HepG2 (cell line): ENCODE data around the gene ABTB2. TPM values are rescaled to one million over a fixed set of nuclear protein-coding genes. Genes with fewer than 3 reads are reported as not detected.

Experiments
- ATAC-seq: fragments of 200-7000 bp; cut with Tn5 transposase; 3 replicates; pipeline ENCODE4 v1.9.1; 2020; ENCODE audit warnings: mild to moderate bottlenecking, moderate library complexity
- BruUV-seq: library from RNA; stranded (reverse); fragments of 400-500 nt; replicated peaks from 2 replicates; lab custom pipeline; 2021; lab: Mats Ljungman, UMichigan
- CTCF ChIA-PET: fragments of 300-600 bp; formaldehyde crosslinking; extraction: SDS; loops from one replicate; lab custom pipeline; 2021; ENCODE audit warnings: low total read pairs, inconsistent platforms, low intra/inter-chr PET ratio; lab: Yijun Ruan, JAX
- POLR2A ChIA-PET: fragments of 350-600 bp; sonication (Branson Sonifier 250); formaldehyde crosslinking; loops from one replicate; lab custom pipeline; 2020; ENCODE audit warnings: antibody characterized with exemption, inconsistent platforms; lab: Yijun Ruan, JAX
- DNase-seq: peaks from one replicate; pipeline ENCODE4 v3.0.0-alpha.2; 2015; ENCODE audit warnings: low spot score
- FAIRE-seq: peaks from 3 replicates; lab custom pipeline; 2011; peaks lifted over from hg19 to GRCh38; lab: Jason Lieb, UNC
- H2AFZ ChIP-seq: one replicate; pipeline ENCODE4 v1.6.1; 2011; ENCODE audit warnings: low read length, inconsistent platforms
- H3K27ac ChIP-seq: fragments of 300-600 bp; 3 replicates; pipeline ENCODE4 v1.8.0; 2011; ENCODE audit warnings: mixed run types, mild to moderate bottlenecking, mixed read lengths, low read length, inconsistent platforms; ENCODE audit not compliant: insufficient read depth; ENCODE audit errors: extremely low read length
- H3K27me3 ChIP-seq, 2 experiments: fragments of 200-600 bp in 1 of 2; 2 replicates in 1 of 2; 3 replicates in 1 of 2; pipeline versions ENCODE4 v1.6.0 to v1.8.0; 2011; ENCODE audit warnings: low read length in 2 of 2, mild to moderate bottlenecking in 2 of 2, moderate library complexity in 2 of 2, inconsistent platforms in 1 of 2; ENCODE audit not compliant: insufficient read depth in 2 of 2, control insufficient read depth in 1 of 2
- H3K36me3 ChIP-seq, 2 experiments: fragments of 200-600 bp in 1 of 2; replicated peaks in 1 of 2; 2 replicates in 1 of 2; 3 replicates in 1 of 2; pipeline versions ENCODE4 v1.5.1 to v1.8.0; 2011; ENCODE audit warnings: low read length in 2 of 2, inconsistent platforms in 1 of 2; ENCODE audit not compliant: insufficient read depth in 2 of 2, control insufficient read depth in 1 of 2
- H3K4me1 ChIP-seq: 2 replicates; pipeline ENCODE4 v1.5.1; 2012; ENCODE audit warnings: low read length, inconsistent platforms; ENCODE audit not compliant: insufficient read depth
- H3K4me2 ChIP-seq: 2 replicates; pipeline ENCODE4 v1.6.0; 2011; ENCODE audit warnings: low read depth, low read length, inconsistent platforms
- H3K4me3 ChIP-seq, 3 experiments: fragments of 200-600 bp in 1 of 3; sonication (generic), shearing (Covaris generic) in 1 of 3; replicated peaks in 1 of 3; 2 replicates each; pipeline ENCODE4 v1.5.1; 2011 to 2016; ENCODE audit warnings: low read length in 3 of 3, inconsistent platforms in 2 of 3, low read depth in 2 of 3, mild to moderate bottlenecking in 2 of 3, control low read depth in 1 of 3, mixed read lengths in 1 of 3; ENCODE audit not compliant: insufficient read depth in 1 of 3
- H3K79me2 ChIP-seq: one replicate; pipeline ENCODE4 v1.6.1; 2011; ENCODE audit warnings: low read length, inconsistent platforms; ENCODE audit not compliant: insufficient read depth
- H3K9ac ChIP-seq: 2 replicates; pipeline ENCODE4 v1.6.0; 2011; ENCODE audit warnings: mild to moderate bottlenecking, low read depth, low read length, inconsistent platforms; ENCODE audit not compliant: insufficient read depth
- H3K9me3 ChIP-seq: 2 replicates; pipeline ENCODE4 v1.5.1; 2012; ENCODE audit warnings: mild to moderate bottlenecking, low read length
- H4K20me1 ChIP-seq: 2 replicates; pipeline ENCODE4 v1.6.0; 2011; ENCODE audit warnings: inconsistent platforms, mild to moderate bottlenecking, low read length, moderate library complexity; ENCODE audit not compliant: insufficient read depth
- ATF3 ChIP-seq: sonication (generic); formaldehyde crosslinking; IDR thresholded peaks from 2 replicates; pipeline ENCODE4 v1.4.0; 2020; ENCODE audit warnings: missing genetic modification reagents
- DMTF1 ChIP-seq: sonication (generic); formaldehyde crosslinking; IDR thresholded peaks from 2 replicates; pipeline ENCODE4 v1.4.0; 2020; ENCODE audit warnings: mild to moderate bottlenecking, missing genetic modification reagents
- HOXA3 ChIP-seq: sonication (generic); formaldehyde crosslinking; IDR thresholded peaks from 2 replicates; pipeline ENCODE4 v1.5.0; 2020; ENCODE audit warnings: missing genetic modification reagents
- MAF1 ChIP-seq: sonication (generic); formaldehyde crosslinking; IDR thresholded peaks from 2 replicates; pipeline ENCODE4 v1.5.0; 2020; ENCODE audit warnings: missing genetic modification reagents, borderline replicate concordance
- MBD4 ChIP-seq: IDR thresholded peaks from 2 replicates; pipeline ENCODE4 v1.6.1; 2012; ENCODE audit warnings: low read length, inconsistent platforms, borderline replicate concordance
- MIXL1 ChIP-seq: IDR thresholded peaks from 2 replicates; pipeline ENCODE4 v1.6.1; 2016
- MTA1 ChIP-seq: sonication (generic); formaldehyde crosslinking; IDR thresholded peaks from 2 replicates; pipeline ENCODE4 v1.4.0; 2020; ENCODE audit warnings: missing genetic modification reagents, mild to moderate bottlenecking, borderline replicate concordance
- NPAS2 ChIP-seq: sonication (generic); formaldehyde crosslinking; IDR thresholded peaks from 2 replicates; pipeline ENCODE4 v1.8.0; 2022; ENCODE audit warnings: mild to moderate bottlenecking, missing genetic modification reagents, borderline replicate concordance
- PREB ChIP-seq: sonication (generic); formaldehyde crosslinking; IDR thresholded peaks from 2 replicates; pipeline ENCODE4 v1.4.0; 2020; ENCODE audit warnings: missing genetic modification reagents
- STAT5B ChIP-seq: sonication (generic); formaldehyde crosslinking; IDR thresholded peaks from 2 replicates; pipeline ENCODE4 v1.4.0; 2020; ENCODE audit warnings: missing genetic modification reagents
- TAF1 ChIP-seq: sonication (generic); formaldehyde crosslinking; IDR thresholded peaks from 2 replicates; pipeline ENCODE4 v1.4.0; 2020; ENCODE audit warnings: missing genetic modification reagents
- TCF7 ChIP-seq: sonication (generic); IDR thresholded peaks from 2 replicates; pipeline ENCODE4 v1.6.1; 2016; ENCODE audit warnings: antibody characterized with exemption, low read depth
- ZFP41 ChIP-seq: sonication (generic); formaldehyde crosslinking; IDR thresholded peaks from 2 replicates; pipeline ENCODE4 v1.4.0; 2020; ENCODE audit warnings: mild to moderate bottlenecking, missing genetic modification reagents, borderline replicate concordance
- ZFP82 ChIP-seq: sonication (generic); formaldehyde crosslinking; IDR thresholded peaks from 2 replicates; pipeline ENCODE4 v1.5.1; 2020; ENCODE audit warnings: mild to moderate bottlenecking, missing genetic modification reagents, borderline replicate concordance
- ZKSCAN8 ChIP-seq: IDR thresholded peaks from 2 replicates; pipeline ENCODE4 v1.6.1; 2016; ENCODE audit warnings: borderline replicate concordance, missing genetic modification reagents, missing compliant biosample characterization
- ZNF12 ChIP-seq: sonication (generic); formaldehyde crosslinking; IDR thresholded peaks from 2 replicates; pipeline ENCODE4 v1.5.0; 2020; ENCODE audit warnings: missing genetic modification reagents
- ZNF276 ChIP-seq: sonication (generic); formaldehyde crosslinking; IDR thresholded peaks from 2 replicates; pipeline ENCODE4 v1.4.0; 2020; ENCODE audit warnings: mild to moderate bottlenecking, low read depth, missing genetic modification reagents
- ZNF296 ChIP-seq: sonication (generic); formaldehyde crosslinking; conservative IDR thresholded peaks from 2 replicates; pipeline ENCODE4 v1.5.0; 2020; ENCODE audit warnings: mild to moderate bottlenecking, missing genetic modification reagents
- ZNF30 ChIP-seq: sonication (generic); formaldehyde crosslinking; IDR thresholded peaks from 2 replicates; pipeline ENCODE4 v1.5.0; 2020; ENCODE audit warnings: mild to moderate bottlenecking, missing genetic modification reagents
- ZNF558 ChIP-seq: sonication (generic); formaldehyde crosslinking; IDR thresholded peaks from 2 replicates; pipeline ENCODE4 v1.9.0; 2022; ENCODE audit warnings: mild to moderate bottlenecking, missing genetic modification reagents, borderline replicate concordance
- WGBS: methylation state at CpG from one replicate; pipeline ENCODE4 v1.1.6; 2017; ENCODE audit warnings: low lambda C conversion rate; 5-methylcytosine and 5-hydroxymethylcytosine counted together
- in situ Hi-C: cut with HindIII; loops from 2 replicates; pipeline ENCODE4 v1.10.0; 2017; ENCODE audit warnings: low pct_unique_long_range_greater_than_20kb; ENCODE audit not compliant: extremely low pct_ligation_motif_present
- intact Hi-C: fragments of 100-400 bp; cut with micrococcal nuclease; formaldehyde crosslinking; loops from one replicate; pipeline ENCODE4 v1.10.0; 2022; ENCODE audit not compliant: unreplicated experiment
- polyA plus RNA-seq, 8 experiments: library from polyadenylated mRNA; depleted of rRNA in 3 of 8; stranded (reverse) in 7 of 8; unstranded in 1 of 8; fragments of >200 nt; fragmentation: Illumina TruSeq in 4 of 8; extraction: Trizol in 4 of 8; gene quantifications; 2 replicates each; pipeline versions ENCODE4 v1.2.1 to v1.2.3, GENCODE V29; 2011 to 2016; ENCODE audit warnings: low read depth in 4 of 8, missing spikeins in 1 of 8, mixed read lengths in 1 of 8; ENCODE audit not compliant: insufficient read depth in 1 of 8
- total RNA-seq, 5 experiments: library from RNA; depleted of rRNA; stranded (reverse); fragments of >200 nt; fragmentation: Illumina TruSeq; extraction: Trizol; gene quantifications; 2 replicates each; pipeline ENCODE4 v1.2.3, GENCODE V29; 2016; ENCODE audit warnings: low read depth in 1 of 5

Gene ABTB2
- total and polyA plus RNA-seq, 2 of the 13 experiments (the other 11 are each of a cell fraction or from before 2014, with no cell fraction given) = 5.1 to 15.4 TPM

- Histone ChIP-seq H3K9me3 (no peaks in the 10 kb centered on the region), H3K79me2 (peaks cover 9% of the 10 kb centered on the region), H3K27me3 (no peaks in the 10 kb centered on the region), H3K4me2 (no peak overlapping the region), H3K9ac (no peak overlapping the region), H3K4me3 (no peak overlapping the region), H2AFZ (no peak overlapping the region), H3K27ac (peak overlapping the region; percentile 30), H3K36me3 (peaks cover 4 to 10% of the 10 kb centered on the region in 2 experiments; a peak in 1 of 5 replicates), H3K4me1 (peaks cover 68% of the 10 kb centered on the region), H4K20me1 (no peaks in the 10 kb centered on the region)
- intact Hi-C loops = loop anchor here (5.0 kb wide), 1 partner anchor 41 kb away; the partner anchor contains the start of gene ABTB2
- peak; percentile 46 for ATAC-seq
- POLR2A ChIA-PET = interaction anchor here (4.2 kb wide), 1 partner anchor 41 kb away, joined by 20 read pairs; the partner anchor contains the start of gene ABTB2
- in situ Hi-C loops = no loop called here
- CTCF ChIA-PET = no interaction called here
- no peak for FAIRE-seq
- 53% methylated on average over 8 of the region's 8 CpGs for WGBS
- no peak for DNase-seq
- BruUV-seq = no TSS peak
- TF ChIP-seq ZNF558 (CRISPR knock-in tag) = no peak
- 0 out of 2 replicates have a peak, but pooled peaks have one; percentile 24 for TF ChIP-seq ATF3 (CRISPR knock-in tag)
- TF ChIP-seq ZNF30 (CRISPR knock-in tag) = no peak
- no peak for TF ChIP-seq ZFP41
- no peak for TF ChIP-seq MTA1 (CRISPR knock-in tag)
- no peak for TF ChIP-seq ZNF296 (CRISPR knock-in tag)
- no peak for TF ChIP-seq ZNF276 (CRISPR knock-in tag)
- TF ChIP-seq DMTF1 (CRISPR knock-in tag) = no peak
- no peak for TF ChIP-seq MBD4
- TF ChIP-seq MIXL1 = 0 out of 2 replicates have a peak, but pooled peaks have one; percentile 8
- 0 out of 2 replicates have a peak, but pooled peaks have one; percentile 7 for TF ChIP-seq ZNF12
- TF ChIP-seq TAF1 (CRISPR knock-in tag) = no peak
- no peak for TF ChIP-seq STAT5B (CRISPR knock-in tag)
- no peak for TF ChIP-seq TCF7
- no peak for TF ChIP-seq ZFP82 (CRISPR knock-in tag)
- TF ChIP-seq ZKSCAN8 (CRISPR knock-in tag) = no peak
- peak; percentile 48; the same call in 1 of the 2 replicates for TF ChIP-seq HOXA3 (CRISPR knock-in tag)
- TF ChIP-seq MAF1 (CRISPR knock-in tag) = no peak
- no peak for TF ChIP-seq PREB (CRISPR knock-in tag)
- no peak for TF ChIP-seq NPAS2 (CRISPR knock-in tag)
Measured at GRCh38 chr11:34316347-34317035, 41.3 kb downstream of the ABTB2 start.
